ENCODE measurements around the gene AMPD3.

DNA sequence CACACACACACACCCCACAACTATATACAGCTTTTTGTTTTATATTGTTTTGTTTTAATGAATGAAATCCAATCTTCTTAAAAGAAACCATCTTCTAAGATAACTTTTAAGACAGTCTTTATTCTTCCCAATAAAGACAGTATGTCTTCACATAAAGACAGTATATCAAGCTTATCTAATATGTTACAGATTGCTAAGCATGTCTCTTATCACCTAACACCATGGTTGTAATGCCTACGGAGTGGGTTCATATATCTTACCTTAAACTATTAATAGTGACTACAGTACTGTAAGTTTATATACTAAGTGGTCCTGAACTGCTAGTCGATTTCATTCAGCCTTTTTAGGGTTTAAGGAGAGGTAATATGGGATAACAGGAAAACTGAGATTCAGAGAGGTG lies 77.5 kb downstream of the AMPD3 start:
- no peak for TF ChIP-seq CTCF (IDR thresholded peaks at IDR 0.05)
- no peak for TF ChIP-seq POLR2A (IDR thresholded peaks at IDR 0.05)
